Thyroid gland (tissue), 4 donors: Measurements from ENCODE around the gene RBP3. TPM values are rescaled to one million over a fixed set of nuclear protein-coding genes. Genes with fewer than 3 reads are reported as not detected.

Experiments
- DNase-seq, 2 donors: peaks; one replicate each; pipeline ENCODE4 v3.0.0-alpha.2; 2019
- H3K27ac ChIP-seq, 3 donors: fragments of 200-600 bp; sonication (generic); 1 replicate in 2 of 3; 2 replicates in 1 of 3; pipeline ENCODE4 v1.5.1; 2016 to 2019; ENCODE audit warnings: mild to moderate bottlenecking in 1 of 3, moderate library complexity in 1 of 3
- H3K27me3 ChIP-seq: fragments of 200-600 bp; sonication (generic); one replicate; pipeline ENCODE4 v1.5.1; 2019
- H3K36me3 ChIP-seq, 2 donors: fragments of 200-600 bp; sonication (generic); one replicate each; pipeline ENCODE4 v1.5.1; 2016 to 2019
- H3K4me1 ChIP-seq, 2 donors: fragments of 200-600 bp; sonication (generic); one replicate each; pipeline ENCODE4 v1.5.1; 2017 to 2019
- H3K4me3 ChIP-seq, 3 donors: fragments of 200-600 bp; sonication (generic); replicated peaks in 1 of 3; 1 replicate in 2 of 3; 2 replicates in 1 of 3; pipeline ENCODE4 v1.5.1; 2016; ENCODE audit warnings: mild to moderate bottlenecking in 1 of 3
- H3K9me3 ChIP-seq: fragments of 200-600 bp; sonication (generic); one replicate; pipeline ENCODE4 v1.5.1; 2017
- POLR2A ChIP-seq, 2 donors: fragments of 450-650 bp; IDR thresholded peaks; one replicate each; pipeline ENCODE4 v1.6.1; 2017; ENCODE audit warnings: antibody characterized with exemption in 2 of 2, mild to moderate bottlenecking in 2 of 2, moderate library complexity in 1 of 2
- WGBS, 2 donors: methylation state at CpG; one replicate each; pipeline ENCODE4 v1.1.5; 2017; 5-methylcytosine and 5-hydroxymethylcytosine counted together
- intact Hi-C: fragments of 100-400 bp; cut with DNase I; formaldehyde crosslinking; loops from one replicate; pipeline ENCODE4 v1.15.1; 2023
- total RNA-seq, 4 donors: library from RNA; depleted of rRNA; stranded (reverse); fragments of >200 nt; gene quantifications; one replicate each; pipeline ENCODE4 v1.2.3, GENCODE V29; 2016
- TF ChIP-seq, protein P1 (sequence below), 6 experiments: fragments of 200-600 bp in 3 of 6; fragments of 450-650 bp in 3 of 6; sonication (generic) in 3 of 6; IDR thresholded peaks; one replicate each; pipeline ENCODE4 v1.5.1; 2016 to 2019; ENCODE audit warnings: antibody characterized with exemption in 6 of 6, mild to moderate bottlenecking in 2 of 6, inconsistent platforms in 1 of 6, moderate library complexity in 1 of 6

RBP3 gene
- total RNA-seq, 4 donors from 2014 or later, result not detected

DNA sequence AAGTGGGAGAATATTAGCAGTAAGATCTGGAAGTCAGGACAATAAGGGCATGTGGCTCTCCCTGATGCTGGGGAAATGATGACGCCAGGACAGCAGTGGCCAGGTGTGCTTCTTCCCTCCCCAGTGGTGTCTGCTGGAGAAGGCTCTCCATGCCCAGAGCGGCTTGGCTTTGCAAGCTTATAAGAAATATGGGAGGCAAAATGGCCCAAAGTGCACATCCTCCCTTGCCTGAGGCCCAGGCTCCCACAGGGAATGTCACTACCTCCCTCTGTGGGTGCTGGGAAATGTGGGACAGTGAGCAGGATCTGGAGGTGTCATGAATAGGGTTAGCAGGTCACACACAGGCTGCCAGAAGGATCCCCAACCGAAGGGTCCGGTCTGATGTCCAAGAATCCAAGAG, 53.0 kb downstream of the RBP3 start:
- H3K9me3 ChIP-seq, result no peaks in the 10 kb centered on the region
- H3K4me1 ChIP-seq, result peaks cover 0 to 4% of the 10 kb centered on the region in 2 donors
- TF ChIP-seq, protein P1, sequence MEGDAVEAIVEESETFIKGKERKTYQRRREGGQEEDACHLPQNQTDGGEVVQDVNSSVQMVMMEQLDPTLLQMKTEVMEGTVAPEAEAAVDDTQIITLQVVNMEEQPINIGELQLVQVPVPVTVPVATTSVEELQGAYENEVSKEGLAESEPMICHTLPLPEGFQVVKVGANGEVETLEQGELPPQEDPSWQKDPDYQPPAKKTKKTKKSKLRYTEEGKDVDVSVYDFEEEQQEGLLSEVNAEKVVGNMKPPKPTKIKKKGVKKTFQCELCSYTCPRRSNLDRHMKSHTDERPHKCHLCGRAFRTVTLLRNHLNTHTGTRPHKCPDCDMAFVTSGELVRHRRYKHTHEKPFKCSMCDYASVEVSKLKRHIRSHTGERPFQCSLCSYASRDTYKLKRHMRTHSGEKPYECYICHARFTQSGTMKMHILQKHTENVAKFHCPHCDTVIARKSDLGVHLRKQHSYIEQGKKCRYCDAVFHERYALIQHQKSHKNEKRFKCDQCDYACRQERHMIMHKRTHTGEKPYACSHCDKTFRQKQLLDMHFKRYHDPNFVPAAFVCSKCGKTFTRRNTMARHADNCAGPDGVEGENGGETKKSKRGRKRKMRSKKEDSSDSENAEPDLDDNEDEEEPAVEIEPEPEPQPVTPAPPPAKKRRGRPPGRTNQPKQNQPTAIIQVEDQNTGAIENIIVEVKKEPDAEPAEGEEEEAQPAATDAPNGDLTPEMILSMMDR (IDR thresholded peaks at IDR 0.05), result no peak
- TF ChIP-seq POLR2A (IDR thresholded peaks at IDR 0.05), result no peak
- no peaks in the 10 kb centered on the region for H3K36me3 ChIP-seq
- no peak overlapping the region for H3K4me3 ChIP-seq
- no peak overlapping the region for H3K27ac ChIP-seq
- no peak for DNase-seq
- WGBS, 2 donors, result 98% methylated on average over 4 of the region's 4 CpGs
- intact Hi-C loops, result no loop called here
- H3K27me3 ChIP-seq, result no peaks in the 10 kb centered on the region

DNA sequence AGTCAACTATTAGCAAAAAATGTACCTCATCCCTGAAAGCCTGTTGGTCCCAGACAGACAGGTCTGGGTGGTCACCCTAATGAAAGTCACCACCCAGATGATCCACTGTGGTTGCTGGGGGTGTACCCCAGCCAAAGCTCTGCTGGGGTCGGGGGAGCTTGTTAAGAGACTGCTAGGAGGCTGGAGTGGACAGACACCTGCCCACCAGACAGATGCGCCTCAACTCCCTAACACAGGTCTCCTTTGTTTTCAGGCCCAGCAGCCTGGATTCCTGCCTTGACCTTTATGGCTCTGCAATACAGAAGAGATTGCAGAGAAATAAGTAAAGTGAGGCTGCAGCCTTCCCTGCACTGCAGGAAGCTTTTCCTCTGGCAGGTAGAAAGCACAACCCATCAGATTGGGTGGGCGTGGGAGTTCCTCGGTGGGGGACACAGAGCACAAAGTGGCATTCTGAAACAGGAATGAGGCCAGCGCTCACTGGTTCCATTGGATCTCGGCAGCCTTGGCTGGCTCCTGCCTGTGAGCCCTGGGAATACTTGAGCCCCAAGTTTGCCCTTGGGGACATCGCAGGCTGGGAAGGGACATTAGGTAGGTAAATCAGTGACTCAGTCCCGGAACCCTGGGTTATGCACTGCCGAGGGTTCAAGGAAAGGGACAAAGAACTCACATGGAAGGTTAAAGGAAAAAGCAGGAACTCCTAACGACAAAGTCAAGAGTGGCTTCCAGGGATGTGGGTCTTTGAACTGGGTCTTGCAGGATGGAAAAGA, 53.9 kb downstream of the RBP3 start:
- Histone ChIP-seq H3K4me1 (peaks cover 0 to 4% of the 10 kb centered on the region in 2 donors), H3K27me3 (no peaks in the 10 kb centered on the region), H3K36me3 (no peaks in the 10 kb centered on the region), H3K27ac (no peak overlapping the region), H3K4me3 (no peak overlapping the region), H3K9me3 (no peaks in the 10 kb centered on the region)
- WGBS, 2 donors, result 86 to 89% methylated on average over 10 of the region's 10 CpGs
- DNase-seq, result no peak
- intact Hi-C loops, result no loop called here
- TF ChIP-seq, protein P1 (IDR thresholded peaks at IDR 0.05), result no peak
- no peak for TF ChIP-seq POLR2A (IDR thresholded peaks at IDR 0.05)

DNA sequence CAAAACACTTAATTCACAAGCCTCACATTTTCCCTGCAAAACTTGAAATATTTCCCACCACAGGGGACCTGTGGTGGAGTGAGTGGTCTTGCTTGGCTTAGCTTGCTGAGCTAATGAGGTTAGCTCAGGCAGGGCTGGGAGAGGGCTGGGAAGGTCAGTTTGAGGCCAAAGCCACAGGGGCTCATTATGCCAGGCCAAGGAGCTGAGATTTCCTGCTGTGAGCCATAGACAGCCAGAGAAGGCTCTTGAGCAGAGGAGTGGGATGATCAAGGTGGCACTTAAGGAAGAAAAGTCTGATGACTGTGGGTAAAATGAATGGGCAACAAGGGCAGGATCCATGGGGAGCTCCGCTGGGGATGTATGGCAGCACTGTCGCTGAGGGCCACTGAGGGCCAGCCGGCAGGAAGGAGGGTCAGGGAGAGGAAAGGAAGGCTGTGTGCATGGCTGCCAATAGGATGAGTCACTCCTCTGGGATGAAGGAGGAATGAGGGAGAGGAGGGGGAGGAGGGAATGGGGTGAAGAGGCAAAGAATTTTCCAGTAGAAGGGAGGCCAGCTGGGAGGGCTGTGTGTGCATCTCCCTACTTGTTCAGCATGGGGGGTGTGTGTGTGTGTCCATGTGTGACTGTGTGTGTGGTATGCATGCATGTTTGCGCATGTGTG, 54.6 kb downstream of the RBP3 start:
- WGBS, 2 donors, result 49 to 56% methylated on average over 4 of the region's 4 CpGs
- no peaks in the 10 kb centered on the region for H3K36me3 ChIP-seq
- DNase-seq, result peak; percentile 12 to 27
- H3K27ac ChIP-seq, result no peak overlapping the region
- intact Hi-C loops, result no loop called here
- H3K27me3 ChIP-seq, result no peaks in the 10 kb centered on the region
- TF ChIP-seq, protein P1 (IDR thresholded peaks at IDR 0.05), result no peak
- TF ChIP-seq POLR2A (IDR thresholded peaks at IDR 0.05), result no peak
- H3K4me3 ChIP-seq, result no peak overlapping the region
- H3K4me1 ChIP-seq, result peaks cover 0 to 4% of the 10 kb centered on the region in 2 donors
- H3K9me3 ChIP-seq, result no peaks in the 10 kb centered on the region

DNA sequence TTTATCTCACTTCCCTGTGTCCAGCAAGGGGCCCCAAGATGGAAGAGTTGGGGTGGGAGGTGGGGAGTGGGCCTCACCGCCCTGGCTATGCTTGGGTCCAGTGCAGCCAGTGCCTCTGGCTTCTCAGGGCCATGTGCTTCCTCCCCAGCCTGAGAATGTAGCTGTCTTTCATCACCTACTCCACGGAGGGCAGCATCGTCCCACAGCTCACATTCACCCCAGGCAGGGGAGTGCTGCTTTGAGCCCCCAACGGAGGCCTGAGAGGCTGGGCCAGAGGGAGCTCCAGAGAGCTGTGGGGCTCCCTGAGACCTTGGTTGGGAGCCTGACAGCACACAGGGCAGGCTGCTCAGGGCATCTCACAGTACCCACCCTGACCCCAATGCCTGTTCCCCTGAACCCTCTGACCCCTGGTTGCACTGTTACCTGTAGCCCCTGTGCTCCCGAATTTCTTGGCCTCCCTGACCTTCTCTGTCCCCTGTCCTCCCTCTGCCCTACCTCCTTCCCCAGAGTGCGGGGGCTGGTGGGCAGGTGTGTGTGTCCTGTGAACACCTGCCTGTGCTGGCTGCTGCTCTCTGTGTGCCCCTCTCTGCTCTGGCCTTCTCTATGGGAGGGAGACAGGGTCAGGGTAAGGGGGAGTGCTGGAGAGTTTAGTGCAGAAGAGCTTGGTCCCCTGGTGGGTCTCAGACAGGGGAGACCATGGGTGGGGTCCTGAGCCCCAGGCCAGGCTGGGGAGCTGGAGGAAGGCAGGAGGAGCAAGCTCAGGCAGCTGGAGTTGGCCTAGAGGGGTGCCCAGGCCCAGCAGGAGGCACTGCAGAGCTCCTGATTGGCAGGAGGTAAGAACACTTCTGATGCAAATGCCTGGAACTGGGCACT, 55.5 kb downstream of the RBP3 start:
- WGBS, 2 donors, result 73 to 74% methylated on average over 6 of the region's 6 CpGs
- no peak for DNase-seq
- no peak overlapping the region for H3K4me3 ChIP-seq

More for the DNA sequence above, 55.5 kb downstream of the RBP3 start:
- H3K9me3 ChIP-seq, result no peaks in the 10 kb centered on the region
- H3K27ac ChIP-seq, result no peak overlapping the region
- peaks cover 0 to 4% of the 10 kb centered on the region in 2 donors for H3K4me1 ChIP-seq
- intact Hi-C loops, result no loop called here
- TF ChIP-seq POLR2A (IDR thresholded peaks at IDR 0.05), result no peak
- TF ChIP-seq, protein P1 (IDR thresholded peaks at IDR 0.05), result no peak
- H3K27me3 ChIP-seq, result no peaks in the 10 kb centered on the region
- H3K36me3 ChIP-seq, result no peaks in the 10 kb centered on the region
